Measurements from ENCODE around the gene LDLR.

GRCh38 chr19:11093689-11094238, 4.5 kb downstream of the LDLR start:
- TF ChIP-seq CTCF (conservative IDR thresholded peaks at IDR 0.05 in 1 of 2, IDR thresholded peaks at IDR 0.05 in 1 of 2; ENCODE audit: low read depth in 1 of 2, low read length in 2 of 2) (no peak), EZH2 (IDR thresholded peaks at IDR 0.05; ENCODE audit: low read length, missing control alignments) (no peak)
